Left lung (tissue), 10 donors: ENCODE data around the gene CEP120. TPM values are rescaled to one million over a fixed set of nuclear protein-coding genes. Genes with fewer than 3 reads are reported as not detected.

Source experiments
- ATAC-seq: fragments of 200-7000 bp; cut with Tn5 transposase; one replicate; pipeline ENCODE4 v1.9.1; 2020; ENCODE audit warnings: moderate library complexity
- DNase-seq, 4 donors: peaks; one replicate each; pipeline ENCODE4 v3.0.0-alpha.2; 2013 to 2020
- H3K27ac ChIP-seq, 2 donors: fragments of 200-600 bp; sonication (generic) in 1 of 2; one replicate each; pipeline versions ENCODE4 v1.5.0 to v1.8.0; 2020 to 2021
- H3K27me3 ChIP-seq, 2 donors: fragments of 200-600 bp; sonication (generic) in 1 of 2; one replicate each; pipeline versions ENCODE4 v1.5.0 to v1.8.0; 2020 to 2021
- H3K36me3 ChIP-seq, 2 donors: fragments of 200-600 bp; sonication (generic) in 1 of 2; one replicate each; pipeline versions ENCODE4 v1.5.0 to v1.8.0; 2020 to 2021
- H3K4me1 ChIP-seq, 2 donors: fragments of 200-600 bp; one replicate each; pipeline ENCODE4 v1.8.0; 2021
- H3K4me3 ChIP-seq, 2 donors: fragments of 200-600 bp; sonication (generic) in 1 of 2; one replicate each; pipeline versions ENCODE4 v1.5.0 to v1.8.0; 2020 to 2021; ENCODE audit warnings: mild to moderate bottlenecking in 1 of 2
- H3K9me3 ChIP-seq, 2 donors: fragments of 200-600 bp; sonication (generic) in 1 of 2; one replicate each; pipeline versions ENCODE4 v1.5.0 to v1.8.0; 2020 to 2021
- intact Hi-C, 2 donors: fragments of 100-400 bp; cut with DNase I; formaldehyde crosslinking; loops; one replicate each; pipeline versions ENCODE4 v1.11.2 to v1.14.2; 2022
- polyA plus RNA-seq, 6 donors: library from polyadenylated mRNA; unstranded; fragments of 120-200 nt; gene quantifications; one replicate each; pipeline ENCODE4 v1.2.1, GENCODE V29; 2013; ENCODE audit not compliant: insufficient read length in 6 of 6
- total RNA-seq, 2 donors: library from RNA; stranded (reverse); fragmentation: NEBNext Ultra II Directional; extraction: Animal tissue kit (Norgen Biotek cat#: 25700); gene quantifications; one replicate each; pipeline ENCODE4 v1.2.1, GENCODE V29; 2021
- TF ChIP-seq, protein P1 (sequence below), 2 donors: fragments of 200-600 bp; sonication (generic) in 1 of 2; IDR thresholded peaks; one replicate each; pipeline versions ENCODE4 v1.5.0 to v1.8.0; 2021; ENCODE audit warnings: antibody characterized with exemption in 2 of 2
- donor health status: DM: no; HTN: yes; CAD: no.
- donor health status: DM: no; HTN: no; CAD: no.

CEP120 gene
- total and polyA plus RNA-seq, 8 donors, result 14.2 to 28.2 (median 25.2) TPM

DNA sequence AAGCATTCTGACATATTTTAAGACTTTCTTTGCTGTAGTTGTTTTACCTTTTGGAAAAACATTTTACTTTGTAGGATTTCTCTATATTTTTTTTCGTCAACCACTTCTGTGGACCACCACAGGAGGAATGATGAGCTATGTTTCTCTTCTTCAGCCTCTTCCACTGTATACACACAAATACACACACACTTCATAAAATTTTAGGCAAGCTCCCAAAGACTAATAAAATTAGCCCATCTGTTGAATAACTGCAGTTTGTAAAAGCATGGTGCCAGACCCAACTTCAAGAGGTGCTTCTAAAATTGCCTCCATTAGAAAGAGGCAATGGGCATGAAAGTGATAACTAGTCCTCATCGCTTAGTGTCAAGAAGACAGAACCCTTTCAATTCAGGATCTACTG lies 4.1 kb upstream of the CEP120 start:
- no peak overlapping the region for H3K27ac ChIP-seq

DNA sequence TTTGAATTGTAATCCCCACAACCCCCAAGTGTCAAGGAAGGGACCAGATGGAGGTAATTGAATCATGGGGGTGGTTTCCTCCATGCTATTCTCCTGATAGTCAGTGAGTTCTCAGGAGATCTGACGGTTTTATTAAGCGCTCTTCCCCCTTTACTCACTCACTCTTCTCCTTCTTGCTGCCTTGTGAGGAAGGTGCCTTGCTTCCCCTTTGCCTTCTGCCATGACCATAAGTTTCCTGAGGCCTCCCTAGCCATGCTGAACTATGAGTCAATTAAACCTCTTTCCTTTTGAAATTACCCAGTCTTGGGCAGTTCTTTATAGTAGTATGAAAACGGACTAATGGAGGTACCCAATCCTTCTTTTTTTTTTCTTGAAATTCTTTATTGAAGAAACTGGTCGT lies 2.2 kb upstream of the CEP120 start:
- no peak overlapping the region for H3K4me3 ChIP-seq
- H3K27me3 ChIP-seq, result no peaks in the 10 kb centered on the region
- H3K27ac ChIP-seq, result peak overlapping the region in 1 of 2 donors; percentile 62
- intact Hi-C loops, result no loop called here
- ATAC-seq (no peak), DNase-seq (no peak)
- H3K9me3 ChIP-seq, result no peaks in the 10 kb centered on the region
- H3K4me1 ChIP-seq, result peaks cover 14 to 44% of the 10 kb centered on the region in 2 donors
- TF ChIP-seq, protein P1, sequence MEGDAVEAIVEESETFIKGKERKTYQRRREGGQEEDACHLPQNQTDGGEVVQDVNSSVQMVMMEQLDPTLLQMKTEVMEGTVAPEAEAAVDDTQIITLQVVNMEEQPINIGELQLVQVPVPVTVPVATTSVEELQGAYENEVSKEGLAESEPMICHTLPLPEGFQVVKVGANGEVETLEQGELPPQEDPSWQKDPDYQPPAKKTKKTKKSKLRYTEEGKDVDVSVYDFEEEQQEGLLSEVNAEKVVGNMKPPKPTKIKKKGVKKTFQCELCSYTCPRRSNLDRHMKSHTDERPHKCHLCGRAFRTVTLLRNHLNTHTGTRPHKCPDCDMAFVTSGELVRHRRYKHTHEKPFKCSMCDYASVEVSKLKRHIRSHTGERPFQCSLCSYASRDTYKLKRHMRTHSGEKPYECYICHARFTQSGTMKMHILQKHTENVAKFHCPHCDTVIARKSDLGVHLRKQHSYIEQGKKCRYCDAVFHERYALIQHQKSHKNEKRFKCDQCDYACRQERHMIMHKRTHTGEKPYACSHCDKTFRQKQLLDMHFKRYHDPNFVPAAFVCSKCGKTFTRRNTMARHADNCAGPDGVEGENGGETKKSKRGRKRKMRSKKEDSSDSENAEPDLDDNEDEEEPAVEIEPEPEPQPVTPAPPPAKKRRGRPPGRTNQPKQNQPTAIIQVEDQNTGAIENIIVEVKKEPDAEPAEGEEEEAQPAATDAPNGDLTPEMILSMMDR (IDR thresholded peaks at IDR 0.05), result no peak
- no peaks in the 10 kb centered on the region for H3K36me3 ChIP-seq

More for the DNA sequence above, 4.1 kb upstream of the CEP120 start:
- no peaks in the 10 kb centered on the region for H3K27me3 ChIP-seq
- H3K9me3 ChIP-seq, result no peaks in the 10 kb centered on the region
- H3K4me3 ChIP-seq, result no peak overlapping the region
- intact Hi-C loops, result no loop called here
- no peak for ATAC-seq
- H3K4me1 ChIP-seq, result peaks cover under 1 to 30% of the 10 kb centered on the region in 2 donors
- H3K36me3 ChIP-seq, result no peaks in the 10 kb centered on the region
- TF ChIP-seq, protein P1 (IDR thresholded peaks at IDR 0.05), result no peak
- no peak for DNase-seq

DNA sequence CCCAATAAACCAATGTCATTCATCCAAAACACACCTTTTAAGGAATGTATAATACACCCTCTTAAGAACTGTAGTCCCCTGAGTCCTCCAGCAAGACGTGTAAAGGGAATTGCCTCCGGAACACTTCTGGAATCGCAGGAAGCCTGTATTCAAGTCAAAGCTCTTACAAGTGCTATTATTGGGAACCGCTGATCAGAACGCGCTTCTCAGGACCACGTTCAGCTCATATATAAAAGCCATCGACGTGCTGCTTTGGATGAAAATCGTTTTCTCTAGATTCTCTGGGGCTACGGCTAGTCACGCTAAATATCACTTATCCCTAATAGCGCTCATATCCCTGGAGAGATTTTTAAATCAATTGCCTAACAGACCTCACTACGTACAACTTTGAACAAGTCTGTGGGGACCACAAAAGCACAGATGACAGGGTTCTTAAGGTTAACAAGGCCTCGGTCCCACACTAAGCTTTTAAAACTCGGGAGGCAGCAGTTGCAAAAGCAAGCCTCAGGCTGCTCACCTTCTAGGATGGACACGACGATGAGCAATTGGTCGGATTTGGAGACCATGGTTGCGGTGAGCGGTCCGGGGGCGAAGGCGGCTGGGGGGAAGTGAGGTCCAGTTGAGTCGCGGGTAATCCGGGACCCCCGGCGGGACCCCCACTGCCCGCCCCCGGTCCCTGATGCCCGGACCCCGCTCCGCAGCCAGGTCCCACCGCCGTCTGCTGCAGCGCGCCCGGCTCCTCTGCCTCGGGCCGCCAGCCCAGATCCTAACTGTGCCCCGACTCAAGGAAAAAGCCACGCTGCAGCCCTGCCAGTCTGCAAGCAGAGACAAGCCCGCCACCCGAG lies 548 bp downstream of the CEP120 start:
- TF ChIP-seq, protein P1 (IDR thresholded peaks at IDR 0.05), result no peak
- ATAC-seq (peak; percentile 34), DNase-seq (peak in 2 of 4 donors; percentile 29 to 31)
- Histone ChIP-seq H3K36me3 (peaks cover 0 to 7% of the 10 kb centered on the region in 2 donors), H3K9me3 (no peaks in the 10 kb centered on the region), H3K4me1 (peaks cover 14 to 37% of the 10 kb centered on the region in 2 donors), H3K27me3 (no peaks in the 10 kb centered on the region), H3K4me3 (peak overlapping the region; percentile 88 to 90), H3K27ac (peak overlapping the region; percentile 86 to 98)
- intact Hi-C loops, result no loop called here

DNA sequence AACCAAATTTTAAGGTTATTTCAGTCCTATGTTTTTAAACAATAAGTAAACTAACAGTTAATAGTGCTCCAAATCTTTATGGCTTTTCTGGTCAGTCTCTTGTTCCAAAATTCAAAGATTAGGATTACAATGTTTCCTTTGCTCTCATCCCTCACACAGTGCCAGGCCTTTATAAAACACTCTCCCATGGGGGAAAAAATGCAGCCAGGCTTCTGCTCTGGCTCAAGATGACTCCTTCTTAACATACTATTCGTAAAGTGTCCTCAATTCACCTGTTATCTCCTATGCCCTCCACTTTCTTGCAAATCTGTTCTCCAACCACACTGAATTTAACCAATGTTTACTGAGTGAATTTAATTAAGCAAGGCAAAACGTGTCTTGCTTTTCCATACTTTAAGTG lies 1.4 kb downstream of the CEP120 start:
- TF ChIP-seq, protein P1 (IDR thresholded peaks at IDR 0.05), result no peak
- peak overlapping the region; percentile 88 to 90 for H3K4me3 ChIP-seq
- intact Hi-C loops, result no loop called here
- peaks cover 14 to 37% of the 10 kb centered on the region in 2 donors for H3K4me1 ChIP-seq
- H3K9me3 ChIP-seq, result no peaks in the 10 kb centered on the region
- no peak overlapping the region for H3K27ac ChIP-seq
- DNase-seq, result no peak
- H3K27me3 ChIP-seq, result no peaks in the 10 kb centered on the region
- H3K36me3 ChIP-seq, result peaks cover 0 to 11% of the 10 kb centered on the region in 2 donors
- ATAC-seq, result no peak

DNA sequence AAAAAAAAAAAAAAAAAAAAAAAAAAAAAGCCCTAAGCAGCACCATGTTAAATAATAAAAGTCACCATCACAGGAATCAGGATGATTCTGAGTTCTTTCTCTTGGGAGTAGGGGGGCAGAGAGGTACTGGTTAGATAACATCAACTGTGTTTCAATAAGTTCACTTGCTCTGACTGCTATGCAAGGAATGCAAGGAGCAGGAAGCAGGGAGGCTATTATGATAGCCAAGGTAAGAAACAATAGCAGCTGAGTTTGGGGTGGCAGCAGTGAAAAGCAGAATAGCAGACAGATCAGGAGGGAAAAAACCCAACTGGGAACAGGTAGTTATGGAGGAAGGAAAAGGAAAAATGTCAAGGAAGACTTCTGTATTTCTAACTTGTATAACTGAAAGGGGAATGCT lies 8.2 kb downstream of the CEP120 start:
- Histone ChIP-seq H3K27me3 (no peaks in the 10 kb centered on the region), H3K4me1 (peaks cover 0 to 6% of the 10 kb centered on the region in 2 donors), H3K9me3 (no peaks in the 10 kb centered on the region), H3K27ac (no peak overlapping the region), H3K4me3 (no peak overlapping the region), H3K36me3 (peaks cover 0 to 59% of the 10 kb centered on the region in 2 donors)
- intact Hi-C loops, result no loop called here
- ATAC-seq (no peak), DNase-seq (no peak)
- TF ChIP-seq, protein P1 (IDR thresholded peaks at IDR 0.05), result no peak
